ENCODE data around the gene DNASE1. TPM values are rescaled to one million over a fixed set of nuclear protein-coding genes. Genes with fewer than 3 reads are reported as not detected.

DNASE1 gene
- total and polyA plus RNA-seq, 12 donors: 3.1 to 35.1 (median 10.9) TPM

DNA sequence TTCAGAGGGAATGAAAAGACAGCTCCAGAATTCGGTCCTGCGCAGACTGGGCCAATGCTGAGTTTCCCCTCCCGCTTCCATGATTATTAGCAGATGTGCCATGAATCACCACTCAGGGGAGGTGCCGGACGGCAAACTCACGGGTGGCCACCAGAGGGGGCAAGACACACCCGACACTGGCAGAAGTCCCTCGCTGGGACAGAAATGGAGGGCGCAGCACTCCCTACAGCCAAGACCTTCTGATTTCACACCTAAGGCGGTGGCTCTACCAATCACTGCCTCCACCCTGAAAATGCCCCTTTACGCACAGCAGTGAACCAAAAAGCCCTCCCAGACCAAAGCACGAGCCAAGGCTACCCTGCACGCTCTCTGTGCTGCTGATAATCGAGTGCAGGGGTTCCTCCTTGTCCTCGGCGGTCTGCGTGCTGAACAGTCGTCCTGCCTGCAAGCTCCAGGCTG is 36.0 kb downstream of the DNASE1 start:
- Histone ChIP-seq H3K27me3 (no peaks in the 10 kb centered on the region), H3K4me1 (replicated peaks in 1 of 2) (peaks cover 4 to 8% of the 10 kb centered on the region in 2 donors), H3K27ac (peak overlapping the region in 3 of 5 donors; percentile 15 to 60 (median 24)), H3K9me3 (replicated peaks in 1 of 3) (no peaks in the 10 kb centered on the region), H3K36me3 (replicated peaks in 1 of 2) (peaks cover 0 to 24% of the 10 kb centered on the region in 2 donors), H3K4me3 (peak overlapping the region in 2 of 4 donors; percentile 23 to 45)
- intact Hi-C loops (cut with DNase I): loop anchor here in 1 of 2 donors (5.0 kb wide), 1 partner anchor 187 kb away; no protein-coding TSS in a partner anchor
- 10 to 22% (median 15%) methylated on average over 15 to 18 of the region's 18 CpGs for WGBS, 4 donors
- TF ChIP-seq POLR2A (IDR thresholded peaks at IDR 0.05) (peak in 1 of 2 donors; percentile 23), CTCF (IDR thresholded peaks at IDR 0.05) (peak; percentile 92 to 95 (median 94))
- peak; percentile 92 to 98 (median 94) for DNase-seq

DNA sequence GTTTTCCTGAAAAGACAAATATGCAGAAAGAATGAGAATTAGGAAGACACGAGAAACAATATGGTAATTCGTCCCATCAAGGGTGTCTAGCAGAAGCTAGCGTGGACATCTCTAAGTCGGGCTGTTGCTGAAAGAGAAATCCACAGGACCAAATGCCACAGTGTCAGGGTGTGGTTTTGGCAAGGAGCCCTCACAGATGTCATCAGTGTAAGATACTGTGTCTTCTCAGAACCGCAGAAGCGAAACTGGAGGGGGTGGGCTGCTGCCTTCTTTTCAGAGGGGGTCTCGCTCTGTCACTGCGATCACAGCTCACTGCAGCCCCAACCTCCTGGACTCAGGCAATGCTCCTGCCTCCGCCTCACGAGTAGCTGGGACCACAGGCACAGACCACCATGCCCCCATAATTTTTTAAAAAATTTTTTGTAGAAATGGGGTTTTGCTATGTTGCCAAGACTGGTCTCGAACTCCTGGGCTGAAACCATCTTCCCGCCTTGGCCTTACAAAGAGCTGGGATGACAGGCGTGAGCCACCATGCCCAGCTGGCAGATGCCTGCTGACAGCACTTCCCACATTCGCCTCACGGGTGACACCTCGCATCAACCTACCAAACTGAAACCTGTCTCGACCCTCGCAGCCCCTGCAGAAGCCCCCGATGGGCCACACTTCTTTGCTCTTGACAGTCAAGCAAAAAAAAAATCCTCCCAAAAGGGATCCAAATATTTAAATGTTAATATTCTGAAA is 36.7 kb downstream of the DNASE1 start:
- Histone ChIP-seq H3K27me3 (no peaks in the 10 kb centered on the region), H3K4me1 (replicated peaks in 1 of 2) (peaks cover 4 to 8% of the 10 kb centered on the region in 2 donors), H3K9me3 (replicated peaks in 1 of 3) (no peaks in the 10 kb centered on the region), H3K27ac (peak overlapping the region in 3 of 5 donors; percentile 15 to 60 (median 24)), H3K36me3 (replicated peaks in 1 of 2) (peaks cover 0 to 17% of the 10 kb centered on the region in 2 donors), H3K4me3 (peak overlapping the region in 2 of 4 donors; percentile 23 to 45)
- intact Hi-C loops (cut with DNase I): loop anchor here in 1 of 2 donors (5.0 kb wide), 1 partner anchor 186 kb away; no protein-coding TSS in a partner anchor
- 76 to 87% (median 80%) methylated on average over 19 of the region's 19 CpGs for WGBS, 4 donors
- TF ChIP-seq POLR2A (IDR thresholded peaks at IDR 0.05) (no peak), CTCF (IDR thresholded peaks at IDR 0.05) (no peak)
- no peak for DNase-seq

DNA sequence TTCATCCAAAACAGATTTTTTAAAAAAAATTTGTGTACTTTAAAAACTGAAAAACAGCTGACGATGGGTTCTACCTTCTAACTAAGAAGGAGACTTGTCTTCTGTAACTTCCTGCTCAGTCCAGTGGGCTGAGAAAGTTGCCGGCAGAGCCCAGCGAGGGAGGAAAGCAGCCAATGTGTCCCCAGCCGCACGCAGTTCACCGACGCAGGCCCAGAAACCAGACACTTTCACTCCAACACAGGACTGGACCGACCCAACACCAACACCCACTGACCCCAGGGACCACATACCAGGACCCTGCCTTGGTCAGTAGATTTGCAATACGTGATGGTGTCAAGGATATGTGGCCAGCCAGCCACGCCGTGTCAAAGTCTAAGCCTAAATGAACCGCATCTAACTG is 37.3 kb downstream of the DNASE1 start:
- TF ChIP-seq POLR2A (IDR thresholded peaks at IDR 0.05): no peak
- no peak for TF ChIP-seq CTCF (IDR thresholded peaks at IDR 0.05)
- Histone ChIP-seq H3K27me3 (no peaks in the 10 kb centered on the region), H3K4me3 (no peak overlapping the region), H3K9me3 (replicated peaks in 1 of 3) (no peaks in the 10 kb centered on the region), H3K36me3 (replicated peaks in 1 of 2) (peaks cover 0 to 15% of the 10 kb centered on the region in 2 donors), H3K27ac (no peak overlapping the region), H3K4me1 (replicated peaks in 1 of 2) (peaks cover 4 to 8% of the 10 kb centered on the region in 2 donors)
- intact Hi-C loops (cut with DNase I): loop anchor here in 1 of 2 donors (5.0 kb wide), 1 partner anchor 186 kb away; no protein-coding TSS in a partner anchor
- no peak for DNase-seq
- WGBS, 4 donors: 87 to 96% (median 95%) methylated on average over 12 of the region's 12 CpGs

DNA sequence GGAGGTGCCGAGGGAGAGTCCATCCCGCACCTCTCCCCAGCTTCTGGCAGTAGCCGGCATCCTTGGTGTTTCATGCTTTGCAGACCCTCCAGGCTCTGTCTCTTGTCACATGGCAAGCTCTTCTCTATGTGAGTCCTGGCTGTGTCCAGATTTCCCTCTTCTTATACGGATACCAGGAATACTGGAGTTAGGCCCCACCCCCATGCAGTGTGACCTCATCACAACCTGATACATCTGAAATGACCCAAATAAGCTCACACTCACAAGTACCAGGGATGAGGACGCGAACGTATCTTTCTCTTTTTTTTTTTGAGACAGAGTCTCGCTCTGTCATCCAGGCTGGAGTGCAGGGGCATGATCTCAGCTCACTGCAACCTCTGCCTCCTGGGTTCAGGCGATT is 39.6 kb downstream of the DNASE1 start:
- no peak for DNase-seq
- Histone ChIP-seq H3K4me1 (replicated peaks in 1 of 2) (peaks cover 4 to 8% of the 10 kb centered on the region in 2 donors), H3K9me3 (replicated peaks in 1 of 3) (no peaks in the 10 kb centered on the region), H3K36me3 (replicated peaks in 1 of 2) (no peaks in the 10 kb centered on the region), H3K27me3 (no peaks in the 10 kb centered on the region), H3K4me3 (no peak overlapping the region), H3K27ac (no peak overlapping the region)
- no peak for TF ChIP-seq CTCF (IDR thresholded peaks at IDR 0.05)
- no peak for TF ChIP-seq POLR2A (IDR thresholded peaks at IDR 0.05)
- intact Hi-C loops (cut with DNase I): loop anchor here in 1 of 2 donors (5.0 kb wide), 1 partner anchor 183 kb away; no protein-coding TSS in a partner anchor
- WGBS, 4 donors: 77 to 95% (median 91%) methylated on average over 9 of the region's 9 CpGs

Measured in adrenal gland (tissue), 12 donors.